HG02678 (cell line): ENCODE results near the gene BUB1.
"Not testable (repeated sequence)": the region's sequence is repeated elsewhere in the genome, so short reads cannot be mapped to it uniquely, and the experiment has no call there.

Experiments used
- ATAC-seq: cut with Tn5 transposase; IDR thresholded peaks from one replicate; pipeline ENCODE4 v1.9.1; 2021; ENCODE audit warnings: mild to moderate bottlenecking, moderate library complexity; ENCODE audit not compliant: unreplicated experiment

BUB1 gene

DNA sequence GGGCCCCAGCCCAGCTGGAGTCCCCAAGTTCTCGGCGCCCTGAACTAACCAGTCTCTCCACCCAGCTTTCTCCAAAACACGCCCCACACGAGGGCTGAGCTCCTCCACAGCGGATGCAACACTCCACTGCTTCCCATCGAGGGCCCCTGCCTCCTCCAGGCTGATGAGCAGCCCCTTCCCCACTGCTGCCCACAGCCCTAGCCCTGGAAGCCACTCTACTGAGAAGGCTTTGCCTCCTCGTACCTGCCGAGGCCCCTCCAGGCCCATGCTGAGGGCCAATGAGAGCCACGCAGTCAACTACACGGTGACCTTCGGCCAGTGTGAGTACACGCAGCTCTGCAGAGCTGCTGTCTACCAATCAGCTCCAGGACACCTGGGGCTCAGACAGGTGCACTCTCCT lies 72.8 kb downstream of the BUB1 start:
- not testable (repeated sequence) for ATAC-seq

GRCh38 chr2:110603917-110604591 lies 73.8 kb downstream of the BUB1 start:
- ATAC-seq, result not testable (repeated sequence)

- ATAC-seq, result not testable (repeated sequence)
Measured at GRCh38 chr2:110602139-110602538, 75.7 kb downstream of the BUB1 start.

DNA sequence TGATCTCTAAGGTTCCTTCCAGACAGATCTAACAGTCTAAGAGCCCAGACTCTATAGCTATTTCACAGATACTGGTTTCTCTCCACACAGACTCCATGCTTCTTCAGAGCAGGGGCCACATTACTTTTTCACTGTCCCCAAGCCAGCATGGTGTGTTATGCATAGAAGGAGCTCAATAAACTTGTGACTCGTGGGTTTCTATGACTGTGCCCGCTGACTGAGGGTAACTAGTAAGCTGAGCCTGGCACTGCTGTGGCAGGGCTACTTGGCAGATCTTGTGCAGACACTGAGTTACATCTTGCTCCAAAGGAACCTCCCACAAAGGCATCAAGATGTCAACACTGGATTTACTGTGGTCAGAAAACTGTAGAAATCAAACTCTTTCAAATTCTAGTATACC lies 85.9 kb downstream of the BUB1 start:
- ATAC-seq, result not testable (repeated sequence)

GRCh38 chr2:110589677-110590330 lies 88.1 kb downstream of the BUB1 start:
- ATAC-seq, result not testable (repeated sequence)

- not testable (repeated sequence) for ATAC-seq
Measured at GRCh38 chr2:110588520-110588919, 89.3 kb downstream of the BUB1 start.
